Nephron (organoid): ENCODE measurements around the gene PBX2.

Experiments used
- H3K27ac Mint-ChIP-seq, 3 experiments: 2 replicates each; pipeline ENCODE4 v1.8.0; 2020; ENCODE audit warnings: mixed read lengths in 3 of 3, mild to moderate bottlenecking in 2 of 3, moderate library complexity in 1 of 3
- H3K27me3 Mint-ChIP-seq: 2 replicates; pipeline ENCODE4 v1.8.0; 2021; ENCODE audit warnings: low read depth, mild to moderate bottlenecking, moderate library complexity, mixed read lengths
- H3K36me3 Mint-ChIP-seq: 2 replicates; pipeline ENCODE4 v1.8.0; 2020; ENCODE audit warnings: low read depth, mixed read lengths
- H3K4me1 Mint-ChIP-seq: 2 replicates; pipeline ENCODE4 v1.8.0; 2020; ENCODE audit warnings: mixed read lengths
- H3K4me3 Mint-ChIP-seq, 3 experiments: 2 replicates each; pipeline ENCODE4 v1.8.0; 2020; ENCODE audit warnings: mild to moderate bottlenecking in 3 of 3, mixed read lengths in 3 of 3, moderate library complexity in 2 of 3
- H3K9me3 Mint-ChIP-seq: 2 replicates; pipeline ENCODE4 v1.8.0; 2020; ENCODE audit warnings: mixed read lengths
- CTCF ChIP-seq, 3 experiments: fragments of 200-600 bp; sonication (generic); IDR thresholded peaks; one replicate each; pipeline ENCODE4 v1.5.0; 2021; ENCODE audit warnings: antibody characterized with exemption in 3 of 3; ENCODE audit not compliant: unreplicated experiment in 3 of 3

Gene PBX2

DNA sequence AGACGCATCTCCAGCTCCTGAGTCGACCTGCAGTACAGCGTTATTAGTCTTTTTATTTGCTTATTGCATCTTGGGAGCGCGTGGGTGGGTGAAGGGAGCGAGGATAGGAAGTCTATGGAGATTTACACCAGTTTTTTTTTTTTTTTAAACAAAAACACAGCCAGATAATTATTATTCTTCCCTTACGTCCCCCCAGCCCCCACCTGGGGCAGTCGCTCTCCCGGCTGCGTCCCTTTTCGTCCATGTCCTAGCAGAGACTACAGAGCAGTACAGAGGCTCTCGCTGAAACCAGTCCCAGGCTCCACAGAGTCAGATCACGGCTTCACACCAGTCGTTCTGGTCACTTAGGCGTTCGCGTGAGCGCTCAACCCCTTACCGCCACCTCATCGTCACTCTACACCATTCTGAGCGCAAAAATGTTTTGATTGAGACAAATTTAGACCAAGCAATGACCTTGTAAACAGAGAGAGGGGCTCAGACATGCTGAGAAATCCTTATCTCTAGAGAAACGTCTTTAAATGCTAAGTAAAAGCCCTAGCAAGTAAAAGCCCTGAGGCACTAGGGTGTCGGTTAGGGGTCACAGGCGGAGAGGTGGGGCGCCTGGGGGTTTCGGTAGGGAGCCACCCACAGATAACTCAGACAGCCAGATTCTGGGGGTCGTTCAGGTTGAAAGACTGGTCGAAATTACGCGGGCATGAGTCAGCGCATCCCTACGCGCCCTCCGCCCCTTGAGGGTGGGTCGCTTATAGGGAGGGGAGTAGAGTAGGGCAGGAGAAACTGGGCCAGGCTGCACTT, 37.0 kb downstream of the PBX2 start:
- Mint-ChIP-seq H3K36me3 (peaks cover 20% of the 10 kb centered on the region), H3K9me3 (no peaks in the 10 kb centered on the region), H3K4me1 (peaks cover 52% of the 10 kb centered on the region), H3K27me3 (peaks cover 14% of the 10 kb centered on the region), H3K27ac (peak overlapping the region; percentile 93 to 98 (median 98)), H3K4me3 (peak overlapping the region; percentile 98)
- no peak for TF ChIP-seq CTCF (IDR thresholded peaks at IDR 0.05; ENCODE audit: unreplicated experiment in 3 of 3)

GRCh38 chr6:32151863-32152768, 37.9 kb downstream of the PBX2 start, which contains the start of gene PRRT1:
PRRT1 (minus strand) TSS chr6:32151939; CDS start chr6:32151827, 112 bp downstream.
- peak within 1 kb of the TSS; percentile 93 to 98 (median 98) for H3K27ac Mint-ChIP-seq
- no peak for TF ChIP-seq CTCF (IDR thresholded peaks at IDR 0.05; ENCODE audit: unreplicated experiment in 3 of 3)
- peaks cover 52% of the 10 kb centered on the region for H3K4me1 Mint-ChIP-seq
- H3K36me3 Mint-ChIP-seq, result peaks cover 12% of the 10 kb centered on the region
- H3K4me3 Mint-ChIP-seq, result peak within 1 kb of the TSS; percentile 98
- peaks cover 14% of the 10 kb centered on the region for H3K27me3 Mint-ChIP-seq
- no peaks in the 10 kb centered on the region for H3K9me3 Mint-ChIP-seq

GRCh38 chr6:32151181-32151862, 38.7 kb downstream of the PBX2 start:
- H3K9me3 Mint-ChIP-seq, result no peaks in the 10 kb centered on the region
- peak overlapping the region; percentile 98 for H3K4me3 Mint-ChIP-seq
- H3K36me3 Mint-ChIP-seq, result peaks cover 12% of the 10 kb centered on the region

GRCh38 chr6:32149932-32150870, 39.8 kb downstream of the PBX2 start:
- H3K4me1 Mint-ChIP-seq, result peaks cover 53% of the 10 kb centered on the region
- H3K27me3 Mint-ChIP-seq, result peaks cover 18% of the 10 kb centered on the region
- TF ChIP-seq CTCF (IDR thresholded peaks at IDR 0.05; ENCODE audit: unreplicated experiment in 3 of 3), result no peak
- no peaks in the 10 kb centered on the region for H3K9me3 Mint-ChIP-seq
- H3K27ac Mint-ChIP-seq, result peak overlapping the region; percentile 71 to 91 (median 76)
- peak overlapping the region; percentile 98 for H3K4me3 Mint-ChIP-seq
- peaks cover 7% of the 10 kb centered on the region for H3K36me3 Mint-ChIP-seq

More at GRCh38 chr6:32151181-32151862, 38.7 kb downstream of the PBX2 start:
- H3K4me1 Mint-ChIP-seq, result peaks cover 57% of the 10 kb centered on the region
- peak overlapping the region; percentile 71 to 91 (median 76) for H3K27ac Mint-ChIP-seq
- H3K27me3 Mint-ChIP-seq, result peaks cover 14% of the 10 kb centered on the region
- TF ChIP-seq CTCF (IDR thresholded peaks at IDR 0.05; ENCODE audit: unreplicated experiment in 3 of 3), result no peak
